Panc1 (cell line): ENCODE data around the gene CHI3L1. TPM values are rescaled to one million over a fixed set of nuclear protein-coding genes. Genes with fewer than 3 reads are reported as not detected.

Source experiments
- ATAC-seq: fragments of 200-7000 bp; cut with Tn5 transposase; 2 replicates; pipeline ENCODE4 v1.9.1; 2020; ENCODE audit warnings: mild to moderate bottlenecking, moderate library complexity
- BruUV-seq: library from RNA; stranded (reverse); fragments of 400-500 nt; replicated peaks from 2 replicates; lab custom pipeline; 2021; lab: Mats Ljungman, UMichigan
- CTCF ChIA-PET: fragments of 300-600 bp; sonication (Branson Sonifier 250); formaldehyde crosslinking; loops from one replicate; lab custom pipeline; 2022; ENCODE audit warnings: antibody characterized with exemption; lab: Charles Lee
- POLR2A ChIA-PET: fragments of 300-600 bp; sonication (Branson Sonifier 250); formaldehyde crosslinking; loops from one replicate; lab custom pipeline; 2022; ENCODE audit warnings: antibody characterized with exemption; lab: Charles Lee
- DNase-seq: peaks from one replicate; pipeline ENCODE4 v3.0.0-alpha.2; 2010; ENCODE audit warnings: low read depth, low spot score
- H3K27ac ChIP-seq: 2 replicates; pipeline ENCODE4 v1.5.1; 2011; ENCODE audit warnings: mild to moderate bottlenecking, low read length, inconsistent platforms
- H3K27me3 ChIP-seq: fragments of 200-500 bp; sonication (Bioruptor generic); 2 replicates; pipeline ENCODE4 v1.6.0; 2014; ENCODE audit warnings: low read length, inconsistent platforms; ENCODE audit not compliant: control insufficient read depth, insufficient read depth
- H3K36me3 ChIP-seq: fragments of 200-500 bp; sonication (Bioruptor generic); 2 replicates; pipeline ENCODE4 v1.5.1; 2014; ENCODE audit warnings: inconsistent platforms, mild to moderate bottlenecking, low read length, moderate library complexity; ENCODE audit not compliant: control insufficient read depth, insufficient read depth
- H3K4me1 ChIP-seq: 2 replicates; pipeline ENCODE4 v1.5.1; 2011; ENCODE audit warnings: inconsistent platforms, mild to moderate bottlenecking, low read length, moderate library complexity; ENCODE audit not compliant: control insufficient read depth, insufficient read depth
- H3K4me3 ChIP-seq, 2 experiments: 2 replicates each; pipeline ENCODE4 v1.5.1; 2011 to 2012; ENCODE audit warnings: low read depth in 2 of 2, low read length in 2 of 2, mild to moderate bottlenecking in 2 of 2, inconsistent platforms in 1 of 2, moderate library complexity in 1 of 2
- H3K9me3 ChIP-seq: fragments of 200-500 bp; sonication (Bioruptor generic); 2 replicates; pipeline ENCODE4 v1.5.1; 2014; ENCODE audit warnings: low read depth, mild to moderate bottlenecking, inconsistent platforms, low read length, moderate library complexity; ENCODE audit not compliant: control insufficient read depth, insufficient read depth
- POLR2AphosphoS5 ChIP-seq: IDR thresholded peaks from 2 replicates; pipeline ENCODE4 v1.6.1; 2012; ENCODE audit warnings: mild to moderate bottlenecking, low read depth, low read length, moderate library complexity
- SIN3A ChIP-seq: IDR thresholded peaks from 2 replicates; pipeline ENCODE4 v1.6.1; 2012; ENCODE audit warnings: low read depth, mild to moderate bottlenecking, low read length, moderate library complexity, borderline replicate concordance; ENCODE audit not compliant: insufficient read depth
- TCF7L2 ChIP-seq: IDR thresholded peaks from 2 replicates; pipeline ENCODE4 v1.6.1; 2011; ENCODE audit warnings: mild to moderate bottlenecking, low read depth, low read length, inconsistent platforms
- in situ Hi-C: cut with HindIII; loops from 2 replicates; pipeline ENCODE4 v1.10.0; 2016; ENCODE audit warnings: low sequenced_read_pairs, low pct_unique_long_range_greater_than_20kb
- intact Hi-C: fragments of 100-400 bp; cut with micrococcal nuclease; formaldehyde crosslinking; loops from one replicate; pipeline ENCODE4 v1.10.0; 2022; ENCODE audit not compliant: unreplicated experiment
- total RNA-seq: library from RNA; stranded (reverse); gene quantifications from one replicate; pipeline ENCODE4 v1.2.1, GENCODE V29; 2021; ENCODE audit not compliant: unreplicated experiment
- TF ChIP-seq, protein P1 (sequence below): fragments of 450-650 bp; IDR thresholded peaks from 2 replicates; pipeline ENCODE4 v1.5.1; 2017; ENCODE audit warnings: mild to moderate bottlenecking
- TF ChIP-seq, protein P2 (sequence below), 2 experiments: IDR thresholded peaks; 2 replicates each; pipeline ENCODE4 v1.6.1; 2011 to 2012; ENCODE audit warnings: low read depth in 2 of 2, control low read depth in 1 of 2, low read length in 1 of 2, mild to moderate bottlenecking in 1 of 2, moderate library complexity in 1 of 2; ENCODE audit not compliant: insufficient read depth in 1 of 2

The CHI3L1 gene
- total RNA-seq, 1 experiment from 2014 or later, result 0.10 TPM

- Histone ChIP-seq H3K36me3 (no peaks in the 10 kb centered on the region), H3K4me1 (no peaks in the 10 kb centered on the region), H3K27me3 (no peaks in the 10 kb centered on the region), H3K4me3 (no peak overlapping the region), H3K27ac (no peak overlapping the region), H3K9me3 (no peaks in the 10 kb centered on the region)
- POLR2A ChIA-PET, result no interaction called here
- TF ChIP-seq TCF7L2 (no peak), SIN3A (no peak), POLR2AphosphoS5 (no peak)
- TF ChIP-seq, protein P1, sequence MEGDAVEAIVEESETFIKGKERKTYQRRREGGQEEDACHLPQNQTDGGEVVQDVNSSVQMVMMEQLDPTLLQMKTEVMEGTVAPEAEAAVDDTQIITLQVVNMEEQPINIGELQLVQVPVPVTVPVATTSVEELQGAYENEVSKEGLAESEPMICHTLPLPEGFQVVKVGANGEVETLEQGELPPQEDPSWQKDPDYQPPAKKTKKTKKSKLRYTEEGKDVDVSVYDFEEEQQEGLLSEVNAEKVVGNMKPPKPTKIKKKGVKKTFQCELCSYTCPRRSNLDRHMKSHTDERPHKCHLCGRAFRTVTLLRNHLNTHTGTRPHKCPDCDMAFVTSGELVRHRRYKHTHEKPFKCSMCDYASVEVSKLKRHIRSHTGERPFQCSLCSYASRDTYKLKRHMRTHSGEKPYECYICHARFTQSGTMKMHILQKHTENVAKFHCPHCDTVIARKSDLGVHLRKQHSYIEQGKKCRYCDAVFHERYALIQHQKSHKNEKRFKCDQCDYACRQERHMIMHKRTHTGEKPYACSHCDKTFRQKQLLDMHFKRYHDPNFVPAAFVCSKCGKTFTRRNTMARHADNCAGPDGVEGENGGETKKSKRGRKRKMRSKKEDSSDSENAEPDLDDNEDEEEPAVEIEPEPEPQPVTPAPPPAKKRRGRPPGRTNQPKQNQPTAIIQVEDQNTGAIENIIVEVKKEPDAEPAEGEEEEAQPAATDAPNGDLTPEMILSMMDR, result no peak
- TF ChIP-seq, protein P2, sequence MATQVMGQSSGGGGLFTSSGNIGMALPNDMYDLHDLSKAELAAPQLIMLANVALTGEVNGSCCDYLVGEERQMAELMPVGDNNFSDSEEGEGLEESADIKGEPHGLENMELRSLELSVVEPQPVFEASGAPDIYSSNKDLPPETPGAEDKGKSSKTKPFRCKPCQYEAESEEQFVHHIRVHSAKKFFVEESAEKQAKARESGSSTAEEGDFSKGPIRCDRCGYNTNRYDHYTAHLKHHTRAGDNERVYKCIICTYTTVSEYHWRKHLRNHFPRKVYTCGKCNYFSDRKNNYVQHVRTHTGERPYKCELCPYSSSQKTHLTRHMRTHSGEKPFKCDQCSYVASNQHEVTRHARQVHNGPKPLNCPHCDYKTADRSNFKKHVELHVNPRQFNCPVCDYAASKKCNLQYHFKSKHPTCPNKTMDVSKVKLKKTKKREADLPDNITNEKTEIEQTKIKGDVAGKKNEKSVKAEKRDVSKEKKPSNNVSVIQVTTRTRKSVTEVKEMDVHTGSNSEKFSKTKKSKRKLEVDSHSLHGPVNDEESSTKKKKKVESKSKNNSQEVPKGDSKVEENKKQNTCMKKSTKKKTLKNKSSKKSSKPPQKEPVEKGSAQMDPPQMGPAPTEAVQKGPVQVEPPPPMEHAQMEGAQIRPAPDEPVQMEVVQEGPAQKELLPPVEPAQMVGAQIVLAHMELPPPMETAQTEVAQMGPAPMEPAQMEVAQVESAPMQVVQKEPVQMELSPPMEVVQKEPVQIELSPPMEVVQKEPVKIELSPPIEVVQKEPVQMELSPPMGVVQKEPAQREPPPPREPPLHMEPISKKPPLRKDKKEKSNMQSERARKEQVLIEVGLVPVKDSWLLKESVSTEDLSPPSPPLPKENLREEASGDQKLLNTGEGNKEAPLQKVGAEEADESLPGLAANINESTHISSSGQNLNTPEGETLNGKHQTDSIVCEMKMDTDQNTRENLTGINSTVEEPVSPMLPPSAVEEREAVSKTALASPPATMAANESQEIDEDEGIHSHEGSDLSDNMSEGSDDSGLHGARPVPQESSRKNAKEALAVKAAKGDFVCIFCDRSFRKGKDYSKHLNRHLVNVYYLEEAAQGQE (IDR thresholded peaks at IDR 0.05; ENCODE audit: insufficient read depth in 1 of 2, low read depth in 2 of 2, low read length in 1 of 2), result no peak
- CTCF ChIA-PET, result no interaction called here
- in situ Hi-C loops (no loop called here), intact Hi-C loops (no loop called here)
- no peak for ATAC-seq
- DNase-seq, result no peak
- no TSS peak for BruUV-seq
These were observed 25.3 kb downstream of the CHI3L1 start for GRCh38 chr1:203161175-203161574.

- TF ChIP-seq, protein P2 (IDR thresholded peaks at IDR 0.05; ENCODE audit: insufficient read depth in 1 of 2, low read depth in 2 of 2, low read length in 1 of 2), result no peak
- TF ChIP-seq SIN3A (no peak), POLR2AphosphoS5 (no peak), TCF7L2 (no peak)
- TF ChIP-seq, protein P1, result no peak
- H3K27ac ChIP-seq, result no peak overlapping the region
- ChIA-PET CTCF (no interaction called here), POLR2A (no interaction called here)
- H3K36me3 ChIP-seq, result no peaks in the 10 kb centered on the region
- H3K9me3 ChIP-seq, result no peaks in the 10 kb centered on the region
- intact Hi-C loops, result no loop called here
- no TSS peak for BruUV-seq
- no peak for ATAC-seq
- DNase-seq, result no peak
- H3K27me3 ChIP-seq, result no peaks in the 10 kb centered on the region
- H3K4me1 ChIP-seq, result no peaks in the 10 kb centered on the region
- in situ Hi-C loops, result no loop called here
- no peak overlapping the region for H3K4me3 ChIP-seq
These were observed 26.7 kb downstream of the CHI3L1 start for GRCh38 chr1:203159844-203160243.
